Measurements from ENCODE around the gene TRIM24. TPM values are rescaled to one million over a fixed set of nuclear protein-coding genes. Genes with fewer than 3 reads are reported as not detected.

TRIM24 gene
- total and polyA plus RNA-seq, 10 of the 15 experiments (the other 5 are each of a cell fraction or from before 2014, with no cell fraction given) = 4.6 to 23.5 (median 13.6) TPM

GRCh38 chr7:138581065-138581464 is 121.0 kb downstream of the TRIM24 start:
- Histone ChIP-seq H3K9ac (ENCODE audit: control insufficient read depth, insufficient read depth, low read length) (no peak overlapping the region), H3K4me3 (no peak overlapping the region), H3K9me3 (replicated peaks; ENCODE audit: control insufficient read depth, insufficient read depth, low read length) (no peaks in the 10 kb centered on the region), H4K20me1 (ENCODE audit: control insufficient read depth, insufficient read depth) (no peaks in the 10 kb centered on the region), H3K27me3 (replicated peaks in 1 of 2; ENCODE audit: control insufficient read depth in 2 of 2, insufficient read depth in 2 of 2, low read length in 1 of 2) (no peaks in the 10 kb centered on the region), H3K27ac (ENCODE audit: control insufficient read depth, insufficient read depth) (no peak overlapping the region), H2AFZ (ENCODE audit: control insufficient read depth, low read depth, low read length) (no peak overlapping the region), H3K4me1 (ENCODE audit: control insufficient read depth, insufficient read depth, low read length) (no peaks in the 10 kb centered on the region), H3K79me2 (ENCODE audit: control insufficient read depth, insufficient read depth, low read length) (no peaks in the 10 kb centered on the region), H3K4me2 (ENCODE audit: control insufficient read depth, insufficient read depth) (no peak overlapping the region), H3K36me3 (ENCODE audit: control insufficient read depth in 2 of 2, insufficient read depth in 2 of 2, low read length in 1 of 2) (peaks cover 3 to 9% of the 10 kb centered on the region in 2 experiments; a peak in 1 of 4 replicates)
- no peak for TF ChIP-seq TARDBP (IDR thresholded peaks at IDR 0.05; ENCODE audit: borderline replicate concordance)
- no peak for TF ChIP-seq SMARCA5 (IDR thresholded peaks at IDR 0.05)
- TF ChIP-seq, protein P1, sequence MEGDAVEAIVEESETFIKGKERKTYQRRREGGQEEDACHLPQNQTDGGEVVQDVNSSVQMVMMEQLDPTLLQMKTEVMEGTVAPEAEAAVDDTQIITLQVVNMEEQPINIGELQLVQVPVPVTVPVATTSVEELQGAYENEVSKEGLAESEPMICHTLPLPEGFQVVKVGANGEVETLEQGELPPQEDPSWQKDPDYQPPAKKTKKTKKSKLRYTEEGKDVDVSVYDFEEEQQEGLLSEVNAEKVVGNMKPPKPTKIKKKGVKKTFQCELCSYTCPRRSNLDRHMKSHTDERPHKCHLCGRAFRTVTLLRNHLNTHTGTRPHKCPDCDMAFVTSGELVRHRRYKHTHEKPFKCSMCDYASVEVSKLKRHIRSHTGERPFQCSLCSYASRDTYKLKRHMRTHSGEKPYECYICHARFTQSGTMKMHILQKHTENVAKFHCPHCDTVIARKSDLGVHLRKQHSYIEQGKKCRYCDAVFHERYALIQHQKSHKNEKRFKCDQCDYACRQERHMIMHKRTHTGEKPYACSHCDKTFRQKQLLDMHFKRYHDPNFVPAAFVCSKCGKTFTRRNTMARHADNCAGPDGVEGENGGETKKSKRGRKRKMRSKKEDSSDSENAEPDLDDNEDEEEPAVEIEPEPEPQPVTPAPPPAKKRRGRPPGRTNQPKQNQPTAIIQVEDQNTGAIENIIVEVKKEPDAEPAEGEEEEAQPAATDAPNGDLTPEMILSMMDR (IDR thresholded peaks at IDR 0.05 in 2 of 3, conservative IDR thresholded peaks at IDR 0.05 in 1 of 3; ENCODE audit: control insufficient read depth in 2 of 3, extremely low read depth in 1 of 3, insufficient read depth in 1 of 3, low read depth in 3 of 3, low read length in 3 of 3) = no peak
- intact Hi-C loops (cut with micrococcal nuclease; ENCODE audit: unreplicated experiment) = no loop called here
- DNase-seq (ENCODE audit: low read depth, low spot score) (no peak), ATAC-seq (no peak), FAIRE-seq (no peak)
- SMC1A ChIA-PET (ENCODE audit: uncharacterized antibody, unreplicated experiment) = interaction anchor here (1.5 kb wide), 1 partner anchor 8 kb away, joined by 4 read pairs; no protein-coding TSS in a partner anchor
- in situ Hi-C loops (cut with MboI) = no loop called here
- WGBS (ENCODE audit: insufficient coverage, insufficient replicate concordance, low lambda C conversion rate, missing lambda C conversion rate) = 52% methylated on average over 4 of the region's 4 CpGs
- RAD21 ChIA-PET (ENCODE audit: unreplicated experiment) = no interaction called here
- POLR2A ChIA-PET = no interaction called here
- BruUV-seq (replicated peaks) = no TSS peak
- CTCF ChIA-PET = interaction anchor here (1.6 kb wide), 1 partner anchor 157 kb away, joined by 4 read pairs; no protein-coding TSS in a partner anchor

GRCh38 chr7:138584283-138584682 is 124.2 kb downstream of the TRIM24 start:
- Histone ChIP-seq H3K27ac (ENCODE audit: control insufficient read depth, insufficient read depth) (no peak overlapping the region), H3K36me3 (ENCODE audit: control insufficient read depth in 2 of 2, insufficient read depth in 2 of 2, low read length in 1 of 2) (peaks cover under 1 to 4% of the 10 kb centered on the region in 2 experiments; a peak in 1 of 4 replicates), H3K9ac (ENCODE audit: control insufficient read depth, insufficient read depth, low read length) (no peak overlapping the region), H4K20me1 (ENCODE audit: control insufficient read depth, insufficient read depth) (no peaks in the 10 kb centered on the region), H3K4me3 (no peak overlapping the region), H3K4me2 (ENCODE audit: control insufficient read depth, insufficient read depth) (no peak overlapping the region), H3K27me3 (replicated peaks in 1 of 2; ENCODE audit: control insufficient read depth in 2 of 2, insufficient read depth in 2 of 2, low read length in 1 of 2) (no peaks in the 10 kb centered on the region), H3K4me1 (ENCODE audit: control insufficient read depth, insufficient read depth, low read length) (no peaks in the 10 kb centered on the region), H3K79me2 (ENCODE audit: control insufficient read depth, insufficient read depth, low read length) (no peaks in the 10 kb centered on the region), H3K9me3 (replicated peaks; ENCODE audit: control insufficient read depth, insufficient read depth, low read length) (no peaks in the 10 kb centered on the region), H2AFZ (ENCODE audit: control insufficient read depth, low read depth, low read length) (no peak overlapping the region)
- ChIA-PET CTCF (interaction anchor here (0.6 kb wide), 1 partner anchor 261 kb away, joined by 4 read pairs; no protein-coding TSS in a partner anchor), POLR2A (interaction anchor here (0.6 kb wide), 1 partner anchor 501 kb away, joined by 3 read pairs; no protein-coding TSS in a partner anchor), RAD21 (ENCODE audit: unreplicated experiment) (interaction anchor here (0.7 kb wide), 1 partner anchor 154 kb away, joined by 3 read pairs; no protein-coding TSS in a partner anchor), SMC1A (ENCODE audit: uncharacterized antibody, unreplicated experiment) (interaction anchor here (1.8 kb wide), 1 partner anchor 423 kb away, joined by 5 read pairs; no protein-coding TSS in a partner anchor)
- DNase-seq (ENCODE audit: low read depth, low spot score) (no peak), ATAC-seq (no peak), FAIRE-seq (no peak)
- BruUV-seq (replicated peaks) = no TSS peak
- in situ Hi-C loops (cut with MboI) (no loop called here), intact Hi-C loops (cut with micrococcal nuclease; ENCODE audit: unreplicated experiment) (no loop called here)
- TF ChIP-seq RELB (IDR thresholded peaks at IDR 0.05; ENCODE audit: low read depth) (no peak), ZNF384 (IDR thresholded peaks at IDR 0.05; ENCODE audit: borderline replicate concordance, low read depth, low read length) (no peak), FOS (IDR thresholded peaks at IDR 0.05; ENCODE audit: borderline replicate concordance, extremely low read depth, insufficient read length) (no peak), WRNIP1 (IDR thresholded peaks at IDR 0.05; ENCODE audit: borderline replicate concordance, low read depth, low read length) (no peak), ZNF217 (IDR thresholded peaks at IDR 0.05) (no peak), SMAD1 (IDR thresholded peaks at IDR 0.05; ENCODE audit: low read depth, partially characterized antibody) (no peak), GABPA (IDR thresholded peaks at IDR 0.05; ENCODE audit: low read depth) (no peak), RCOR1 (conservative IDR thresholded peaks at IDR 0.05; ENCODE audit: low read depth, low read length) (no peak)
- TF ChIP-seq, protein P2, sequence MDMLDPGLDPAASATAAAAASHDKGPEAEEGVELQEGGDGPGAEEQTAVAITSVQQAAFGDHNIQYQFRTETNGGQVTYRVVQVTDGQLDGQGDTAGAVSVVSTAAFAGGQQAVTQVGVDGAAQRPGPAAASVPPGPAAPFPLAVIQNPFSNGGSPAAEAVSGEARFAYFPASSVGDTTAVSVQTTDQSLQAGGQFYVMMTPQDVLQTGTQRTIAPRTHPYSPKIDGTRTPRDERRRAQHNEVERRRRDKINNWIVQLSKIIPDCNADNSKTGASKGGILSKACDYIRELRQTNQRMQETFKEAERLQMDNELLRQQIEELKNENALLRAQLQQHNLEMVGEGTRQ (IDR thresholded peaks at IDR 0.05; ENCODE audit: borderline replicate concordance, low read depth, low read length) = no peak
- TF ChIP-seq, protein P3, sequence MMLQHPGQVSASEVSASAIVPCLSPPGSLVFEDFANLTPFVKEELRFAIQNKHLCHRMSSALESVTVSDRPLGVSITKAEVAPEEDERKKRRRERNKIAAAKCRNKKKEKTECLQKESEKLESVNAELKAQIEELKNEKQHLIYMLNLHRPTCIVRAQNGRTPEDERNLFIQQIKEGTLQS (IDR thresholded peaks at IDR 0.05; ENCODE audit: borderline replicate concordance, extremely low read depth, low read depth, low read length) = no peak

All from GM12878 (cell line).